A549 (cell line): Measurements from ENCODE around the gene RSPH10B.
"Not testable (repeated sequence)": the region's sequence is repeated elsewhere in the genome, so short reads cannot be mapped to it uniquely, and the experiment has no call there.

Experiments
- BHLHE40 ChIP-seq: IDR thresholded peaks from 2 replicates; pipeline ENCODE4 v1.6.1; 2012; ENCODE audit warnings: low read depth, low read length, inconsistent platforms
- CEBPB ChIP-seq, 2 experiments: fragments of >200 bp in 1 of 2; sonication (Bioruptor Twin) in 1 of 2; formaldehyde crosslinking in 1 of 2; IDR thresholded peaks; 2 replicates each; pipeline ENCODE4 v1.6.1; 2012 to 2016
- CHD2 ChIP-seq: fragments of 150-350 bp; IDR thresholded peaks from 2 replicates; pipeline ENCODE4 v1.6.1; 2014; ENCODE audit warnings: low read length; ENCODE audit not compliant: partially characterized antibody
- EP300 ChIP-seq, 2 experiments: fragments of >200 bp; sonication (Bioruptor Twin); formaldehyde crosslinking; IDR thresholded peaks; 2 replicates in 1 of 2; 3 replicates in 1 of 2; pipeline ENCODE4 v1.6.1; 2016 to 2017
- HEYL ChIP-seq: fragments of 250-450 bp; sonication (Bioruptor Pico); IDR thresholded peaks from 2 replicates; pipeline ENCODE4 v1.8.0; 2021; ENCODE audit warnings: mild to moderate bottlenecking, moderate library complexity
- PHF8 ChIP-seq: fragments of 200-600 bp; sonication (generic); IDR thresholded peaks from 2 replicates; pipeline ENCODE4 v1.6.1; 2016; ENCODE audit warnings: low read depth, mild to moderate bottlenecking, antibody characterized with exemption, moderate library complexity, borderline replicate concordance
- POLR2A ChIP-seq: IDR thresholded peaks from 2 replicates; pipeline ENCODE4 v1.6.1; 2012; ENCODE audit warnings: mild to moderate bottlenecking, low read length
- RCOR1 ChIP-seq: fragments of 150-350 bp; IDR thresholded peaks from 2 replicates; pipeline ENCODE4 v1.6.1; 2014; ENCODE audit warnings: antibody characterized with exemption, low read length, low read depth
- TF ChIP-seq, protein P1 (sequence below): fragments of >200 bp; sonication (Bioruptor Twin); formaldehyde crosslinking; IDR thresholded peaks from 3 replicates; pipeline ENCODE4 v1.5.1; 2016
- TF ChIP-seq, protein P2 (sequence below): fragments of 250-450 bp; sonication (Bioruptor Pico); IDR thresholded peaks from 2 replicates; pipeline ENCODE4 v1.5.0; 2021; ENCODE audit warnings: mild to moderate bottlenecking, moderate library complexity, borderline replicate concordance
- TF ChIP-seq, protein P3 (sequence below): IDR thresholded peaks from 2 replicates; pipeline ENCODE4 v1.6.1; 2012
- TF ChIP-seq, protein P4 (sequence below): fragments of 450-650 bp; IDR thresholded peaks from 2 replicates; pipeline ENCODE4 v1.6.1; 2014; ENCODE audit warnings: antibody characterized with exemption

DNA sequence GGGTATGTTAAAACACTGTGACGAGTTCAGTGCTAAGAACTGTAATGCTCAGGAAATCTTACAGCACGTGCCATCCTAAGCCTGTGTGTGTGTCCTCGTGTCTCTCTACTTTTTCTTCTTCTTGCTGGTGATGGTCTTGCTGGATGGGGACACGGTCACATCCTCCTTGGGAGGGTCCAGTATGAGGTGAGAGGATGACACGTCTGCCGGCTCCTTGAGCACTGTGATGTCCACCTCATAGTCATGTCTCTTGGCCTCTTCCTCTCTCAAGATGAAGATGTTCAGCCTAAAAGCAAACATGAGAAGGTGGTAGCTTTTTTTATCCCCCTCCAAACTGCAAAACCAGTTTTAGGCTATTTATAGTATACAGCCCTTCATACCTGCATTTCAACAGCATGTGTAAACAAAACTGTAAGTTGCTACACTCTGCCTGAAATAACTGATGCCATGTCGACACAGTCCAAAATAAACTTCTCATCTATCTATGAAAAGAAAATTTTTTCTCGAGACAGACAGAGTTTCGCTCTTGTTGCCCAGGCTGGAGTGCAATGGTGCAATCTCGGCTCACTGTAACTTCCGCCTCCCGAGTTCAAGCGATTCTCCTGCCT is 44.1 kb downstream of the RSPH10B start:
- TF ChIP-seq, protein P1, sequence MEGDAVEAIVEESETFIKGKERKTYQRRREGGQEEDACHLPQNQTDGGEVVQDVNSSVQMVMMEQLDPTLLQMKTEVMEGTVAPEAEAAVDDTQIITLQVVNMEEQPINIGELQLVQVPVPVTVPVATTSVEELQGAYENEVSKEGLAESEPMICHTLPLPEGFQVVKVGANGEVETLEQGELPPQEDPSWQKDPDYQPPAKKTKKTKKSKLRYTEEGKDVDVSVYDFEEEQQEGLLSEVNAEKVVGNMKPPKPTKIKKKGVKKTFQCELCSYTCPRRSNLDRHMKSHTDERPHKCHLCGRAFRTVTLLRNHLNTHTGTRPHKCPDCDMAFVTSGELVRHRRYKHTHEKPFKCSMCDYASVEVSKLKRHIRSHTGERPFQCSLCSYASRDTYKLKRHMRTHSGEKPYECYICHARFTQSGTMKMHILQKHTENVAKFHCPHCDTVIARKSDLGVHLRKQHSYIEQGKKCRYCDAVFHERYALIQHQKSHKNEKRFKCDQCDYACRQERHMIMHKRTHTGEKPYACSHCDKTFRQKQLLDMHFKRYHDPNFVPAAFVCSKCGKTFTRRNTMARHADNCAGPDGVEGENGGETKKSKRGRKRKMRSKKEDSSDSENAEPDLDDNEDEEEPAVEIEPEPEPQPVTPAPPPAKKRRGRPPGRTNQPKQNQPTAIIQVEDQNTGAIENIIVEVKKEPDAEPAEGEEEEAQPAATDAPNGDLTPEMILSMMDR = not testable (repeated sequence)
- TF ChIP-seq, protein P2, sequence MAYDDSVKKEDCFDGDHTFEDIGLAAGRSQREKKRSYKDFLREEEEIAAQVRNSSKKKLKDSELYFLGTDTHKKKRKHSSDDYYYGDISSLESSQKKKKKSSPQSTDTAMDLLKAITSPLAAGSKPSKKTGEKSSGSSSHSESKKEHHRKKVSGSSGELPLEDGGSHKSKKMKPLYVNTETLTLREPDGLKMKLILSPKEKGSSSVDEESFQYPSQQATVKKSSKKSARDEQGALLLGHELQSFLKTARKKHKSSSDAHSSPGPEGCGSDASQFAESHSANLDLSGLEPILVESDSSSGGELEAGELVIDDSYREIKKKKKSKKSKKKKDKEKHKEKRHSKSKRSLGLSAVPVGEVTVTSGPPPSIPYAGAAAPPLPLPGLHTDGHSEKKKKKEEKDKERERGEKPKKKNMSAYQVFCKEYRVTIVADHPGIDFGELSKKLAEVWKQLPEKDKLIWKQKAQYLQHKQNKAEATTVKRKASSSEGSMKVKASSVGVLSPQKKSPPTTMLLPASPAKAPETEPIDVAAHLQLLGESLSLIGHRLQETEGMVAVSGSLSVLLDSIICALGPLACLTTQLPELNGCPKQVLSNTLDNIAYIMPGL (CRISPR knock-in tag) = not testable (repeated sequence)
- TF ChIP-seq RCOR1; POLR2A; CHD2; PHF8; HEYL (CRISPR knock-in tag); CEBPB (IDR thresholded peaks at IDR 0.05); BHLHE40; EP300 (IDR thresholded peaks at IDR 0.05): not testable (repeated sequence)
- TF ChIP-seq, protein P3, sequence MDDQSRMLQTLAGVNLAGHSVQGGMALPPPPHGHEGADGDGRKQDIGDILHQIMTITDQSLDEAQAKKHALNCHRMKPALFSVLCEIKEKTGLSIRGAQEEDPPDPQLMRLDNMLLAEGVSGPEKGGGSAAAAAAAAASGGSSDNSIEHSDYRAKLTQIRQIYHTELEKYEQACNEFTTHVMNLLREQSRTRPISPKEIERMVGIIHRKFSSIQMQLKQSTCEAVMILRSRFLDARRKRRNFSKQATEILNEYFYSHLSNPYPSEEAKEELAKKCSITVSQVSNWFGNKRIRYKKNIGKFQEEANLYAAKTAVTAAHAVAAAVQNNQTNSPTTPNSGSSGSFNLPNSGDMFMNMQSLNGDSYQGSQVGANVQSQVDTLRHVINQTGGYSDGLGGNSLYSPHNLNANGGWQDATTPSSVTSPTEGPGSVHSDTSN = not testable (repeated sequence)
- TF ChIP-seq, protein P4, sequence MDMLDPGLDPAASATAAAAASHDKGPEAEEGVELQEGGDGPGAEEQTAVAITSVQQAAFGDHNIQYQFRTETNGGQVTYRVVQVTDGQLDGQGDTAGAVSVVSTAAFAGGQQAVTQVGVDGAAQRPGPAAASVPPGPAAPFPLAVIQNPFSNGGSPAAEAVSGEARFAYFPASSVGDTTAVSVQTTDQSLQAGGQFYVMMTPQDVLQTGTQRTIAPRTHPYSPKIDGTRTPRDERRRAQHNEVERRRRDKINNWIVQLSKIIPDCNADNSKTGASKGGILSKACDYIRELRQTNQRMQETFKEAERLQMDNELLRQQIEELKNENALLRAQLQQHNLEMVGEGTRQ = not testable (repeated sequence)
